ENCODE results near the gene LRRC28.
"Not testable (repeated sequence)": the region's sequence is repeated elsewhere in the genome, so short reads cannot be mapped to it uniquely, and the experiment has no call there.

Gene LRRC28

DNA sequence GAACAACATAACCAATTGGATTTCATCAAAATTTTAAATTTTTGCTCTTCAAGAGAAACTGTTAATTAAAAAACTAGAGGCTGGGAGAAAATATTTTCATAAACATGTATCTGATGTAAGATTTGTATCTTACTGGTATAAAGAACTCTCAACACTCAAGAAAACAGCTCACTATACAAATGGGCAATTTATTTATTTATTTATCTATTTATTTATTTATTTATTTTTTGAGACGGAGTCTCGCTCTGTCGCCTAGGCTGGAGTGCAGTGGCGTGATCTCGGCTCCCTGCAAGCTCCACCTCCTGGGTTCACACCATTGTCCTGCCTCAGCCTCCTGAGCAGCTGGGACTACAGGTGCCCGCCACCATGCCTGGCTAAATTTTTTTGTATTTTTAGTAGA is 17.1 kb upstream of the LRRC28 start:
- intact Hi-C loops (cut with micrococcal nuclease); H3K4me3 Mint-ChIP-seq; H3K4me1 Mint-ChIP-seq (ENCODE audit: low read depth); H3K27ac Mint-ChIP-seq; H3K36me3 Mint-ChIP-seq (ENCODE audit: low read depth); H3K9me3 Mint-ChIP-seq; H3K27me3 Mint-ChIP-seq: not testable (repeated sequence)

DNA sequence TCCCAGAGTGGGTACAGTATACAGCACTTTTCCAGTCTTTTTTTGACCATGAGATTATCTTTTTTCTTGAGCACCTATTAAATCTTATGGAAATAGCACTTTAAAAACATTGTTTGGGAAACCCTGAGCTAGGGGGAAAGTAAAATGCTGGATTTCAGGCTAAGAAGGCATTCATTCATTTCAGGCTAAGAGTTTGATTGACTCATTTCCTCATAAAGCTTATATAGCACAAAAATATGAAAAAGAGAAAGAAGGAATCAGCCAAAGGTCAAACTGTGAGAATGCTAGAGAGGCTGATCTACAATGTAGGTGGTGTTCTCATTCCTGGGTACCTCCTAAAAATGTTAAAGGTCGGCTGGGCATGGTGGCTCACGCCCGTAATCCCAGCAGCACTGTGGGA is 12.4 kb upstream of the LRRC28 start:
- Mint-ChIP-seq H3K27ac (no peak overlapping the region), H3K4me1 (ENCODE audit: low read depth) (peaks cover 10% of the 10 kb centered on the region), H3K36me3 (ENCODE audit: low read depth) (peaks cover 13% of the 10 kb centered on the region), H3K9me3 (no peaks in the 10 kb centered on the region), H3K27me3 (no peaks in the 10 kb centered on the region), H3K4me3 (no peak overlapping the region)
- intact Hi-C loops (cut with micrococcal nuclease) = no loop called here

DNA sequence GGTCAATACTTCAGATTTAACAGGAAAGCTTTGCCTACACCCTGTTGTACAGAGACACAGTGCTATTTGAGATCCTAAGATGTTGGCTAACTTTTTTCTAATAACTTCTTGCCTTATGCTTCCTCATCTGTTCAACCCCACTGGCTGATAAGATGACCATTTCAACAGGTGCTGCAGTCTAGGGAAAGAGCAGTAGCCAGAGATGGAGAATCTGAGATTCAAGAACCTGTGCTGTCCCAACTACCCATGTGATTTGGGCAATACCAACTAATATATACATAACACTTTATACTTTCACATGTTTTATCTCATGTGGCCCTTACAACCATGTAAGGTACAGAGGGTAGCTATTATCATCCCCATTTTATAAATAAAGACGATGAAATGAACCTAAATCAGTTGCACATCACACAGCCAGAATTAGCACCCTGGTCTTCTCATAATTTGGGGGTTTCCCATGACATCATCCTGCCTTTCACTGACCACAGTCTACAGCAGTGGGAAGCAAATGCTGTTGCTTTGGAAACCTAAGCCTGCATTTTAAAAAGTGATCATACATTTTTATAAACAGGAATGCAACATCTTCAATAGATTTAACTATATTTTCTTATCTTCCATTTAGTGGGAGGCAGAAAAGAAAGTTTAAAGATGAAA is 11.6 kb upstream of the LRRC28 start:
- intact Hi-C loops (cut with micrococcal nuclease) = no loop called here
- Mint-ChIP-seq H3K27ac (no peak overlapping the region), H3K36me3 (ENCODE audit: low read depth) (peaks cover 13% of the 10 kb centered on the region), H3K27me3 (no peaks in the 10 kb centered on the region), H3K9me3 (no peaks in the 10 kb centered on the region), H3K4me1 (ENCODE audit: low read depth) (peaks cover 10% of the 10 kb centered on the region), H3K4me3 (no peak overlapping the region)

DNA sequence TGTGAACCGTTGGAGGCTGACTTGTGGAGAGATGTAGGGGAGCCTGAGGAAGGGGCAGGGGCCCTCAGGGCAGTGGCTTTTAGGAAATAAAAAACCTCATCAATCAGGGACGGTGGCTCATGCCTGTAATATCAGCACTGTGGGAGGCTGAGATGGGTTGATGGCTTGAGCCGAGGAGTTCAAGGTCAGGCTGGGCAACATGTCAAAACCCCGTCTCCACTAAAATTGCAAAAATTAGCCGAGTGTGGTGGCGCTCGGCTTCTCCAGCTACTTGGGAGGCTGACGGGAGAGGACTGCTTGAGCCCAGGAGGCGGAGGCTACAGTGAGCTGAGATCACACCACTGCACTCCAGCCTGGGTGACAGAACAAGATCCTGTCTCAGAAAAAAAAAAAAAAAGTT is 9.5 kb upstream of the LRRC28 start:
- H3K9me3 Mint-ChIP-seq = no peaks in the 10 kb centered on the region
- no peaks in the 10 kb centered on the region for H3K27me3 Mint-ChIP-seq
- H3K4me1 Mint-ChIP-seq (ENCODE audit: low read depth) = peaks cover 10% of the 10 kb centered on the region

DNA sequence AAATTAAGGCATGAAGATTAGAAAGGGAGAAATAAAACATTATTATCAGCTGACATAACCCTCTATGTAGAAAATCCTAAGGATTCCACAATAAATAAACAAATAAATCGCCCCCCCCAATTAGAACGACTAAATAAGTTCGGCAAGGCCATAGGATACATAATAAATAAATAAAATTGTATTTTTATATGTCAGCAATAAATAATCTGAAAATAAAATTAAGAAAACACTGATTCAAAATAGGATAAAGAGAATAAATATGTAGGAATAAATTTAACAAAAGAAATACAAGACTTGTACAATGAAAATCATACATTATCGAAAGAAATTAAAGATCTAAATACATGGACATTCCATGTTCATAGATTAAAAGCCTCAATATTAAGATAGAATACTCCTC is 7.0 kb upstream of the LRRC28 start:
- H3K4me3 Mint-ChIP-seq = no peak overlapping the region
- peaks cover 13% of the 10 kb centered on the region for H3K36me3 Mint-ChIP-seq (ENCODE audit: low read depth)
- H3K27me3 Mint-ChIP-seq = no peaks in the 10 kb centered on the region
- intact Hi-C loops (cut with micrococcal nuclease) = no loop called here
- H3K4me1 Mint-ChIP-seq (ENCODE audit: low read depth) = peaks cover 10% of the 10 kb centered on the region
- no peak overlapping the region for H3K27ac Mint-ChIP-seq
- H3K9me3 Mint-ChIP-seq = no peaks in the 10 kb centered on the region

More for the DNA sequence above, 9.5 kb upstream of the LRRC28 start:
- no peak overlapping the region for H3K27ac Mint-ChIP-seq
- peaks cover 13% of the 10 kb centered on the region for H3K36me3 Mint-ChIP-seq (ENCODE audit: low read depth)
- intact Hi-C loops (cut with micrococcal nuclease) = no loop called here
- H3K4me3 Mint-ChIP-seq = no peak overlapping the region

DNA sequence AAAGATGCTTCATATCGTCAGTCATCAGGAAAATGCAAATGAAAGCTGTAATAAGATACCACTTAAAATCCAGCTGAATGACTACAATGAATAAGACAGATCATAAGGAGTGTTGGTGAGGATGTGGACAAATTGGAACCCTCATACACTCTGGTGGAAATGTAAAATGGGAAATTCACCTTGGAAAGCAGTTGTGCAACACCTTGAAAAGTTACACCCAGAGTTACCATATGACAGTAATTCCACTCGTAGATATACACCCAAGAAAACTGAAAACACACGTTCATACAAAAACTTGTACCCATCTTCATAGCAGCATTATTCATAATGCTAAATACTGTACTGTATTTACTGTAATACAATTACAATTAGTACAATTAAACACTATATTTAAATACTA is 4.2 kb upstream of the LRRC28 start:
- Mint-ChIP-seq H3K36me3 (ENCODE audit: low read depth) (no peaks in the 10 kb centered on the region), H3K4me3 (no peak overlapping the region)

DNA sequence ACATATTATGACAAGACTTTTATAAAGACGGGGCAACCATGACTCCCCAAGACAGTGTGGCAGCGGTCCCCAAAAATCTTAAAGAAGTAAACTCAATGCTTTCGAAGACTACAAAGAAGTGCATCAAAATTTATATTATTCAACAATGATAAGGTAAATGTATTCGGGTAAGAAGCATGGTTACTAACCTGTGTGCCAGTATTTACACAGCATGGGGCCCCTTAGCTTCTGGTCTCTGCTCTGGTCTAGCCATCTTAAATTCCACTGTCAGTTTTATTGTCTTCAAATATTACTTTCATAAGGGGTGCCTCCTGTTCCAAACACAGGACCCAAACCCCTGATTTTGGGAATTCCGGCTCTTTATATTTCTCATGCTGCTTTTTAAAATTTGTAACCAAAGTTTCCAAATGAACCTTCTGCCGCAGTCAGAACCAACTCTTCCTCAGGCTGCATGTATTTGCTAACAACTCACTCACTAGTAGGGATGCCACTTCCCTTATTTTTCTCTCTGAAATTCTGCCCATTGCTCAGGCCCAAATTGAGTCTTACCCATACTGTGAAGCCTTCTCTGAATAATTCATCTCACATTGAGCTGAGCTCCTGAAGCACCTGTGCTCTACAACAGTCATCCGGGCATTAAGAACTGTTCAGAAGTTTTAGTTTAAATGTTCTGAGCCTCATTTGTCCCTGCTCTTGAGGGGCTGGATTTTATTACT is 3.1 kb upstream of the LRRC28 start:
- intact Hi-C loops (cut with micrococcal nuclease) = no loop called here

More for the DNA sequence above, 4.2 kb upstream of the LRRC28 start:
- H3K27me3 Mint-ChIP-seq = no peaks in the 10 kb centered on the region
- H3K27ac Mint-ChIP-seq = no peak overlapping the region
- no peaks in the 10 kb centered on the region for H3K9me3 Mint-ChIP-seq
- intact Hi-C loops (cut with micrococcal nuclease) = no loop called here
- peaks cover 11% of the 10 kb centered on the region for H3K4me1 Mint-ChIP-seq (ENCODE audit: low read depth)

DNA sequence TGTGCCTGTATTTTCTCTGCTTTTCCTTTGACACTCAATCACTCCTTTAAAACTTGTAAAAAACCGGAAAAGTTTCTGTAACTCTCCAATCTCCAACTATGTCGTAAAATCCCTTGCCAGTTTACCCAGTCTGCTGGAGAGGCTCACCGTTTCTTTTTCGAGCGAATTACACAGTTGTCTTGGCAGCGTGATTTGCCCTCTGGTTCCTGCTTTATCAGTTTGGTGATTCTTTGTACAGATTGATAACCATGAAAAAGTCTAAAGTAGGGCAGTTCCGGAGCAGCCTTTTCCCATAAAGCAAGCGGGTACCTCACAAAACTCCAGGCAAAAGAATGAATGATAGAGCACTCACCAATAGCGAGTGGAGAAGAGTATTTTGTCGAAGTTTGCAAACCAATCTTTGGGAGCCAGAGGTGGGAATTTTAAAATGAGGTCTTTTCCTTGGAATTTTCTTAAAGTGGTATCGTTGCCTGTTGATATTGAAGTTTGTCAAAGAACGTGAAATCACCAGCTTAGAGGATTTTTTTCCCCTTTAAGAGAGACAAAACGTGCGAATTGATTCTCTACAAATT is 1.9 kb upstream of the LRRC28 start, which contains the start of gene TTC23:
Gene TTC23, minus strand, starts transcription at position 312 of the 572 bp plus-strand sequence. CDS start 20,869 bp downstream, outside the sequence.
- peak within 1 kb of the TSS; percentile 89 for H3K27ac Mint-ChIP-seq
- intact Hi-C loops (cut with micrococcal nuclease) = no loop called here
- H3K36me3 Mint-ChIP-seq (ENCODE audit: low read depth) = no peaks in the 10 kb centered on the region
- H3K9me3 Mint-ChIP-seq = no peaks in the 10 kb centered on the region
- H3K27me3 Mint-ChIP-seq = no peaks in the 10 kb centered on the region
- H3K4me3 Mint-ChIP-seq = peak within 1 kb of the TSS; percentile 6
- H3K4me1 Mint-ChIP-seq (ENCODE audit: low read depth) = peaks cover 19% of the 10 kb centered on the region

More for the DNA sequence above, 3.1 kb upstream of the LRRC28 start:
- H3K4me1 Mint-ChIP-seq (ENCODE audit: low read depth) = peaks cover 15% of the 10 kb centered on the region
- no peaks in the 10 kb centered on the region for H3K27me3 Mint-ChIP-seq
- no peak overlapping the region for H3K27ac Mint-ChIP-seq
- H3K9me3 Mint-ChIP-seq = no peaks in the 10 kb centered on the region
- no peaks in the 10 kb centered on the region for H3K36me3 Mint-ChIP-seq (ENCODE audit: low read depth)
- no peak overlapping the region for H3K4me3 Mint-ChIP-seq

DNA sequence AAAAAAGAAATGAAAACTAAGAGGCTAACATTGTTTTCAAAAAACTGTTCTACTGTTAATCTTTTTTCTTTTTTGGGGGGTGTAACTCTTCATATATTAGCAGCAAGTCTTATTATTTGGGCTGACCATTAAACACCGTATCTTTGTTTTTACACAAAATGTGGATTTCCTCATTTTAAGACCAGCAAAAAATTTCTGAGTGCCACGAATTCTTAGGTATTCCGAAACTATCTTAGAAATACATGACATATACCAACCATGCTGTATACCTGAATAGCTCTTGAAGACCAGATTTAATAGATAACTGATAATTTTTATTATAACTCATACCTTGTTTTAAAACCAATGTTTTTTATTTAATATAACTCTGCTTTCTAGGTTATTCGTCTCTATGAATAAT is 1.3 kb upstream of the LRRC28 start:
- no peaks in the 10 kb centered on the region for H3K27me3 Mint-ChIP-seq
- no peaks in the 10 kb centered on the region for H3K36me3 Mint-ChIP-seq (ENCODE audit: low read depth)
- peak overlapping the region; percentile 6 for H3K4me3 Mint-ChIP-seq
- no peaks in the 10 kb centered on the region for H3K9me3 Mint-ChIP-seq
- intact Hi-C loops (cut with micrococcal nuclease) = loop anchor here (5.0 kb wide), 2 partner anchors 598 to 1288 kb away; partner anchors contain the start of gene ARRDC4
- H3K4me1 Mint-ChIP-seq (ENCODE audit: low read depth) = peaks cover 19% of the 10 kb centered on the region
- no peak overlapping the region for H3K27ac Mint-ChIP-seq

DNA sequence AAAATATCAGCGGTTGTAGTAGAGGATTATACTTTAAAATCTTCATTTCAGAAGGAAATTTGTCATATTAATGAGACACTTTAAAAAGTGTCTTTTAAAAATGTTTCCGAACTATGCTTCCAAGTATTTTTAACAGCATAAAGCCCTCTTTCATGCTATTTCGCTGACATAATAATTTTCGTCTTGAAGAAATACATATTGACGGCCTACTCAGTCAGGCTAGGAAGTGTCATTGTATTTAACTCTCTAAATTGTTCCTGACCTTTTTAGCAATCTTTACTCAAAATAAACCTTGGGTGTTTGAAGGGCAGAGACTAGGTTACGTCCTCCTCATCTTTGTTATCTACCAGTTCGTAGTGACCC is 806 bp upstream of the LRRC28 start:
- Mint-ChIP-seq H3K9me3 (no peaks in the 10 kb centered on the region), H3K27me3 (no peaks in the 10 kb centered on the region), H3K4me1 (ENCODE audit: low read depth) (peaks cover 19% of the 10 kb centered on the region), H3K27ac (peak overlapping the region; percentile 89), H3K4me3 (peak overlapping the region; percentile 85), H3K36me3 (ENCODE audit: low read depth) (no peaks in the 10 kb centered on the region)
- intact Hi-C loops (cut with micrococcal nuclease) = loop anchor here (5.0 kb wide), 2 partner anchors 598 to 1288 kb away; partner anchors contain the start of gene ARRDC4

DNA sequence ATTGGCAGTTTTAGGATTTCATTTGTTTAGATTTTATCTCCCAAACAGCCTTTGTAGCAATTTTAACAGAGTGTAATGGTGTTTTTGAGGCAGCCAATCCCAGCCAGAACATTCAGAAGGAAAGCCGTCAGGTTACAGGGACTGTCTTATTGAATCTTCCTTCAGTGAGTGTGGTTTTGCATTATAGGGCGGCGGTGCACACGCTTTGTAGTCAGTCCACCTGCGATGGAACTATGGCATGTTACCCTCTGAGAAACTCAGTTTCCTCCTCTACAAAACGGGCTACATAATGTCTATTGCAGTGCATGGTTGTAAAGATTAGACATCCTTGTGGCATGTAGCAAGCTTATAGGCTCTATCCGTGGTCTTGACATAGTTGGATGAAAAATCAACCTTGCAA is 1.0 kb downstream of the LRRC28 start:
- Mint-ChIP-seq H3K27me3 (no peaks in the 10 kb centered on the region), H3K4me1 (ENCODE audit: low read depth) (peaks cover 20% of the 10 kb centered on the region), H3K4me3 (no peak overlapping the region), H3K27ac (peak overlapping the region; percentile 89), H3K9me3 (no peaks in the 10 kb centered on the region), H3K36me3 (ENCODE audit: low read depth) (peaks cover 1% of the 10 kb centered on the region)
- intact Hi-C loops (cut with micrococcal nuclease) = loop anchor here (5.0 kb wide), 2 partner anchors 600 to 1290 kb away; partner anchors contain the start of gene ARRDC4

DNA sequence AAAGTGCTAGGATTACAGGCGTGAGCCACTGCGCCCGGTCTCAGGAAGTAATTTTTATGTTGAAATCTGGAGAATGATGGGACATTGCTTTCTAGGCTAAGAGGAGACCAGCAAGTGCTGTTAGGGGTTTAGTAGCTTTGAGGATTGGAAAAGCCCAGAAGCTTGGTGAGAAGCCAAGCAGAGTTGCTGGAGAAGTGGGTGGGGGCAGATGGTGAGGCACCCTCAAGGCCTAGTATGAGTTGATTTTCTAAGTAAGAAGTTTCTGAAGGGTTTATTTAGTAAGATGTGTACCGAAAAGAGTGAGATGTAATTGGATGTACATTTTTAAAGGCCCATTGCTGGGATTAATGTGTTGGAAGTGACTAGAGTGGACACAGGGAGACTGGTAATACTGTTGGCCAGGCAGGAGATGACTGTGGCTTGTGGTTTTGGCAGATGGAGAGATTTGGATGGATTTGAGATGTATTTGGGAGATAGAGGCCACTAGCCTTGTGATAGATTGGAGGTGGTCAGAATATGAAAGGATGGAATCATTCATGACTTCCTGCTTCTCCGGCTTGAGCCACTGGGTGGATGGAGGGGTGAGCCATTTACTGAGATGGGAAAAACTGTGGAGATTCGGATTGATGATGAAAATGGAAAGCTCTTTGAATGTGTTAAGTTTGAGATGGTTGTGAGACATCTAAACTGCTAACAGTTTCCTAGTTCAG is 2.3 kb downstream of the LRRC28 start:
- H3K4me1 Mint-ChIP-seq (ENCODE audit: low read depth) = peaks cover 24% of the 10 kb centered on the region
- peaks cover 9% of the 10 kb centered on the region for H3K36me3 Mint-ChIP-seq (ENCODE audit: low read depth)
- intact Hi-C loops (cut with micrococcal nuclease) = loop anchor here (5.0 kb wide), 2 partner anchors 601 to 1291 kb away; partner anchors contain the start of gene ARRDC4
- H3K27me3 Mint-ChIP-seq = no peaks in the 10 kb centered on the region
- no peak overlapping the region for H3K27ac Mint-ChIP-seq
- H3K9me3 Mint-ChIP-seq = no peaks in the 10 kb centered on the region
- no peak overlapping the region for H3K4me3 Mint-ChIP-seq

DNA sequence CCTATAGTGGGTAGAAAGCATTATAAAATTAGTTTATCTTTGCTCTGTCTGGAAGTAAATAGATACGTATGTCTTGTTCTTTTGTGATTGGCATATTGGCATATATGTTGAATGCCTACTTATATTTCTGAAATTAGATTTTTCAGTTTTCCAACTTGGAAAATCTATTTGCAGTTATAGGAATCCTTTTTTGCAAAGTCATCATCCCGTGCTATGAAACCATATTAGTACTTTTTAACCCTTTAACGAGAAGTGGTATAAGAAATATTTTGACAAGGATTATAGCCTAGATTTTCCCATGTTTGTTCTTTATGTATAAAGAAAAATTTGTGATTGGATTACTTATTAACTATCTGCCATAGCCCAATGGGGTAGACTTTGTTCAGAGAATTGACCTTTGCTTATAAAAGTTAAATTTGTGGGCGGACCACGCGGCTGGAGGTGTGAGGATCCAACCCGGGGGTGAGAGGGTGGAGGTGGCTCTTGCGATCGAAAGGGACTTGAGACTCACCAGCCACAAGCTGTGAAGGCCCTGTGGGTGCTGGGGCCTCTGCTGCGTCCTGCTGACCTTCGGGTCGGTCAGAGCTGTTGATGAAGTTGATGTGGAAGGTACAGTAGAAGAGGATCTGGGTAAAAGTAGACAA is 5.9 kb downstream of the LRRC28 start:
- intact Hi-C loops (cut with micrococcal nuclease) = no loop called here
- Mint-ChIP-seq H3K27ac (no peak overlapping the region), H3K4me1 (ENCODE audit: low read depth) (peaks cover 21% of the 10 kb centered on the region), H3K27me3 (no peaks in the 10 kb centered on the region), H3K9me3 (no peaks in the 10 kb centered on the region), H3K4me3 (no peak overlapping the region), H3K36me3 (ENCODE audit: low read depth) (peaks cover 12% of the 10 kb centered on the region)

All from dendritic cell treated with granulocyte-macrophage colony-stimulating factor and Interleukin-4, amounts not matched to agents 40 ng/mL and 50 ng/mL, for 4 days (primary cell).